Liver (tissue), 9 donors: ENCODE results near the gene MRPL44. TPM values are rescaled to one million over a fixed set of nuclear protein-coding genes. Genes with fewer than 3 reads are reported as not detected.

Experiments used
- DNase-seq: peaks from one replicate; pipeline ENCODE4 v3.0.0-alpha.2; 2017; ENCODE audit warnings: low spot score
- H3K27ac ChIP-seq, 2 donors: one replicate each; pipeline ENCODE4 v1.7.0; 2013; ENCODE audit warnings: inconsistent platforms in 2 of 2, low read length in 2 of 2, control low read depth in 1 of 2, low read depth in 1 of 2, mild to moderate bottlenecking in 1 of 2
- H3K27me3 ChIP-seq, 4 donors: one replicate each; pipeline versions ENCODE4 v1.6.1 to v1.7.0; 2013; ENCODE audit warnings: low read length in 3 of 4, inconsistent platforms in 1 of 4, mild to moderate bottlenecking in 1 of 4, moderate library complexity in 1 of 4; ENCODE audit not compliant: control insufficient read depth in 4 of 4, insufficient read depth in 4 of 4
- H3K36me3 ChIP-seq, 4 donors: one replicate each; pipeline versions ENCODE4 v1.6.1 to v1.7.0; 2013; ENCODE audit warnings: low read length in 3 of 4, mild to moderate bottlenecking in 3 of 4, low read depth in 1 of 4, moderate library complexity in 1 of 4; ENCODE audit not compliant: control insufficient read depth in 4 of 4, insufficient read depth in 3 of 4
- H3K4me1 ChIP-seq, 4 donors: one replicate each; pipeline versions ENCODE4 v1.6.1 to v1.7.0; 2013; ENCODE audit warnings: low read length in 3 of 4, mild to moderate bottlenecking in 3 of 4, moderate library complexity in 1 of 4; ENCODE audit not compliant: control insufficient read depth in 4 of 4, insufficient read depth in 4 of 4
- H3K4me3 ChIP-seq, 3 donors: one replicate each; pipeline versions ENCODE4 v1.6.1 to v1.7.0; 2013; ENCODE audit warnings: low read length in 3 of 3, control low read depth in 1 of 3, low read depth in 1 of 3, mild to moderate bottlenecking in 1 of 3
- H3K9ac ChIP-seq, 2 donors: one replicate each; pipeline ENCODE4 v1.7.0; 2013; ENCODE audit warnings: low read length in 2 of 2, mild to moderate bottlenecking in 2 of 2, moderate library complexity in 2 of 2, control low read depth in 1 of 2, low read depth in 1 of 2
- H3K9me3 ChIP-seq, 4 donors: one replicate each; pipeline versions ENCODE4 v1.6.1 to v1.7.0; 2013; ENCODE audit warnings: low read length in 3 of 4; ENCODE audit not compliant: control insufficient read depth in 4 of 4
- EGR1 ChIP-seq, 2 donors: IDR thresholded peaks; 2 replicates each; pipeline ENCODE4 v1.6.1; 2016 to 2018; ENCODE audit warnings: antibody characterized with exemption in 2 of 2, low read depth in 2 of 2
- FOXA1 ChIP-seq: IDR thresholded peaks from 2 replicates; pipeline ENCODE4 v1.6.1; 2016; ENCODE audit warnings: antibody characterized with exemption
- FOXA2 ChIP-seq: IDR thresholded peaks from 2 replicates; pipeline ENCODE4 v1.6.1; 2016; ENCODE audit warnings: antibody characterized with exemption
- GABPA ChIP-seq, 2 donors: IDR thresholded peaks in 1 of 2; conservative IDR thresholded peaks in 1 of 2; 2 replicates each; pipeline ENCODE4 v1.6.1; 2016; ENCODE audit warnings: antibody characterized with exemption in 2 of 2, mild to moderate bottlenecking in 1 of 2, moderate library complexity in 1 of 2
- HNF4A ChIP-seq, 2 donors: conservative IDR thresholded peaks; 2 replicates each; pipeline ENCODE4 v1.6.1; 2016; ENCODE audit warnings: antibody characterized with exemption in 2 of 2, mild to moderate bottlenecking in 2 of 2
- HNF4G ChIP-seq: IDR thresholded peaks from 2 replicates; pipeline ENCODE4 v1.6.1; 2016; ENCODE audit warnings: antibody characterized with exemption
- JUND ChIP-seq, 2 donors: IDR thresholded peaks; 2 replicates each; pipeline ENCODE4 v1.6.1; 2016; ENCODE audit warnings: antibody characterized with exemption in 2 of 2
- NR2F2 ChIP-seq: IDR thresholded peaks from 2 replicates; pipeline ENCODE4 v1.6.1; 2016; ENCODE audit warnings: antibody characterized with exemption
- RAD21 ChIP-seq, 2 donors: IDR thresholded peaks; 2 replicates each; pipeline ENCODE4 v1.6.1; 2016; ENCODE audit warnings: antibody characterized with exemption in 2 of 2, mild to moderate bottlenecking in 2 of 2
- RXRA ChIP-seq, 2 donors: IDR thresholded peaks; 2 replicates each; pipeline ENCODE4 v1.6.1; 2017 to 2018; ENCODE audit warnings: antibody characterized with exemption in 2 of 2, mild to moderate bottlenecking in 1 of 2
- SP1 ChIP-seq: IDR thresholded peaks from 2 replicates; pipeline ENCODE4 v1.6.1; 2018; ENCODE audit warnings: antibody characterized with exemption, mild to moderate bottlenecking
- TAF1 ChIP-seq: conservative IDR thresholded peaks from 2 replicates; pipeline ENCODE4 v1.6.1; 2016; ENCODE audit warnings: antibody characterized with exemption, mild to moderate bottlenecking
- YY1 ChIP-seq: IDR thresholded peaks from 2 replicates; pipeline ENCODE4 v1.6.1; 2016; ENCODE audit warnings: antibody characterized with exemption, mild to moderate bottlenecking
- WGBS: extraction: QIAGEN DNeasy Blood & Tissue Kit; methylation state at CpG from one replicate; pipeline ENCODE4 v1.1.7; 2013; 5-methylcytosine and 5-hydroxymethylcytosine counted together
- polyA plus RNA-seq, 2 donors: library from polyadenylated mRNA; stranded (reverse) in 1 of 2; unstranded in 1 of 2; fragments of 200-250 nt in 1 of 2; fragments of >200 nt in 1 of 2; fragmentation: Nextera tagmentation in 1 of 2; extraction: Ambion mirVana in 1 of 2; gene quantifications; one replicate each; pipeline versions ENCODE4 v1.2.1 to v1.2.3, GENCODE V29; 2013 to 2015
- total RNA-seq, 2 donors: library from RNA; depleted of rRNA; stranded (reverse); fragments of >200 nt; gene quantifications; one replicate each; pipeline ENCODE4 v1.2.3, GENCODE V29; 2014
- TF ChIP-seq, protein P1 (sequence below): fragments of 150-350 bp; IDR thresholded peaks from 2 replicates; pipeline ENCODE4 v1.5.1; 2017; ENCODE audit warnings: improper control_type of control experiment, low read depth, low read length; ENCODE audit not compliant: missing input control
- TF ChIP-seq, protein P2 (sequence below): IDR thresholded peaks from 2 replicates; pipeline ENCODE4 v1.6.1; 2016; ENCODE audit warnings: antibody characterized with exemption
- TF ChIP-seq, protein P3 (sequence below): IDR thresholded peaks from 2 replicates; pipeline ENCODE4 v1.6.1; 2016; ENCODE audit warnings: antibody characterized with exemption
- TF ChIP-seq, protein P4 (sequence below): IDR thresholded peaks from 2 replicates; pipeline ENCODE4 v1.6.1; 2016; ENCODE audit warnings: antibody characterized with exemption, mild to moderate bottlenecking
- TF ChIP-seq, protein P5 (sequence below): IDR thresholded peaks from 2 replicates; pipeline ENCODE4 v1.6.1; 2016; ENCODE audit warnings: antibody characterized with exemption
- donor health status: healthy.
- donor health status: healthy.
- donor health status: healthy.
- donor health status: healthy.
- donor health status: healthy.

The MRPL44 gene
- total and polyA plus RNA-seq, 4 donors = 19.0 to 27.8 (median 23.8) TPM

DNA sequence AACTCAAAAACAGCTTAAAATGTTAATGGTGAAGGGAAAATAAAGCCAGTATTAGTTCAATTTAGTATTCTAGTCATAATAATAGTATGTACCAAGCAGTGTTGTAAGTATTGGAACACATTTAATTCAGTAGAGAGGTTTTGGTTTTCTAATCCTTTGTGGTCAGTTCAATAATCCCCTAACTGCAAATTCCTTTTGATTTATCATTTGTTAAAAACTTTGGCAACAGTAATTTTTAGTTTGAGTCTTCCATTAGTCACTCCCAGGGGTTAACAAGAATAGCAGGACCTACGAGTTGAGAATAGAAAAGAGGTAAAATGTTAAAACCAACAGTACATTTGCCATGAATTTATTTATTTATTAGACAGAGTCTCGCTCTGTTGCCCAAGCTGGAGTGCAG is 10.7 kb downstream of the MRPL44 start:
- no peak for DNase-seq
- TF ChIP-seq, protein P1, sequence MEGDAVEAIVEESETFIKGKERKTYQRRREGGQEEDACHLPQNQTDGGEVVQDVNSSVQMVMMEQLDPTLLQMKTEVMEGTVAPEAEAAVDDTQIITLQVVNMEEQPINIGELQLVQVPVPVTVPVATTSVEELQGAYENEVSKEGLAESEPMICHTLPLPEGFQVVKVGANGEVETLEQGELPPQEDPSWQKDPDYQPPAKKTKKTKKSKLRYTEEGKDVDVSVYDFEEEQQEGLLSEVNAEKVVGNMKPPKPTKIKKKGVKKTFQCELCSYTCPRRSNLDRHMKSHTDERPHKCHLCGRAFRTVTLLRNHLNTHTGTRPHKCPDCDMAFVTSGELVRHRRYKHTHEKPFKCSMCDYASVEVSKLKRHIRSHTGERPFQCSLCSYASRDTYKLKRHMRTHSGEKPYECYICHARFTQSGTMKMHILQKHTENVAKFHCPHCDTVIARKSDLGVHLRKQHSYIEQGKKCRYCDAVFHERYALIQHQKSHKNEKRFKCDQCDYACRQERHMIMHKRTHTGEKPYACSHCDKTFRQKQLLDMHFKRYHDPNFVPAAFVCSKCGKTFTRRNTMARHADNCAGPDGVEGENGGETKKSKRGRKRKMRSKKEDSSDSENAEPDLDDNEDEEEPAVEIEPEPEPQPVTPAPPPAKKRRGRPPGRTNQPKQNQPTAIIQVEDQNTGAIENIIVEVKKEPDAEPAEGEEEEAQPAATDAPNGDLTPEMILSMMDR = no peak
- TF ChIP-seq, protein P2, sequence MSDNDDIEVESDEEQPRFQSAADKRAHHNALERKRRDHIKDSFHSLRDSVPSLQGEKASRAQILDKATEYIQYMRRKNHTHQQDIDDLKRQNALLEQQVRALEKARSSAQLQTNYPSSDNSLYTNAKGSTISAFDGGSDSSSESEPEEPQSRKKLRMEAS = no peak
- TF ChIP-seq FOXA1 (no peak), GABPA (IDR thresholded peaks at IDR 0.05 in 1 of 2, conservative IDR thresholded peaks at IDR 0.05 in 1 of 2) (no peak), SP1 (no peak), HNF4A (conservative IDR thresholded peaks at IDR 0.05) (no peak), RXRA (IDR thresholded peaks at IDR 0.05) (no peak), FOXA2 (no peak), RAD21 (IDR thresholded peaks at IDR 0.05) (no peak), HNF4G (no peak), EGR1 (IDR thresholded peaks at IDR 0.05; ENCODE audit: low read depth in 2 of 2) (no peak), NR2F2 (no peak), JUND (IDR thresholded peaks at IDR 0.05) (no peak), YY1 (no peak), TAF1 (no peak)
- TF ChIP-seq, protein P3, sequence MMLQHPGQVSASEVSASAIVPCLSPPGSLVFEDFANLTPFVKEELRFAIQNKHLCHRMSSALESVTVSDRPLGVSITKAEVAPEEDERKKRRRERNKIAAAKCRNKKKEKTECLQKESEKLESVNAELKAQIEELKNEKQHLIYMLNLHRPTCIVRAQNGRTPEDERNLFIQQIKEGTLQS = no peak
- TF ChIP-seq, protein P4, sequence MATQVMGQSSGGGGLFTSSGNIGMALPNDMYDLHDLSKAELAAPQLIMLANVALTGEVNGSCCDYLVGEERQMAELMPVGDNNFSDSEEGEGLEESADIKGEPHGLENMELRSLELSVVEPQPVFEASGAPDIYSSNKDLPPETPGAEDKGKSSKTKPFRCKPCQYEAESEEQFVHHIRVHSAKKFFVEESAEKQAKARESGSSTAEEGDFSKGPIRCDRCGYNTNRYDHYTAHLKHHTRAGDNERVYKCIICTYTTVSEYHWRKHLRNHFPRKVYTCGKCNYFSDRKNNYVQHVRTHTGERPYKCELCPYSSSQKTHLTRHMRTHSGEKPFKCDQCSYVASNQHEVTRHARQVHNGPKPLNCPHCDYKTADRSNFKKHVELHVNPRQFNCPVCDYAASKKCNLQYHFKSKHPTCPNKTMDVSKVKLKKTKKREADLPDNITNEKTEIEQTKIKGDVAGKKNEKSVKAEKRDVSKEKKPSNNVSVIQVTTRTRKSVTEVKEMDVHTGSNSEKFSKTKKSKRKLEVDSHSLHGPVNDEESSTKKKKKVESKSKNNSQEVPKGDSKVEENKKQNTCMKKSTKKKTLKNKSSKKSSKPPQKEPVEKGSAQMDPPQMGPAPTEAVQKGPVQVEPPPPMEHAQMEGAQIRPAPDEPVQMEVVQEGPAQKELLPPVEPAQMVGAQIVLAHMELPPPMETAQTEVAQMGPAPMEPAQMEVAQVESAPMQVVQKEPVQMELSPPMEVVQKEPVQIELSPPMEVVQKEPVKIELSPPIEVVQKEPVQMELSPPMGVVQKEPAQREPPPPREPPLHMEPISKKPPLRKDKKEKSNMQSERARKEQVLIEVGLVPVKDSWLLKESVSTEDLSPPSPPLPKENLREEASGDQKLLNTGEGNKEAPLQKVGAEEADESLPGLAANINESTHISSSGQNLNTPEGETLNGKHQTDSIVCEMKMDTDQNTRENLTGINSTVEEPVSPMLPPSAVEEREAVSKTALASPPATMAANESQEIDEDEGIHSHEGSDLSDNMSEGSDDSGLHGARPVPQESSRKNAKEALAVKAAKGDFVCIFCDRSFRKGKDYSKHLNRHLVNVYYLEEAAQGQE = no peak
- TF ChIP-seq, protein P5, sequence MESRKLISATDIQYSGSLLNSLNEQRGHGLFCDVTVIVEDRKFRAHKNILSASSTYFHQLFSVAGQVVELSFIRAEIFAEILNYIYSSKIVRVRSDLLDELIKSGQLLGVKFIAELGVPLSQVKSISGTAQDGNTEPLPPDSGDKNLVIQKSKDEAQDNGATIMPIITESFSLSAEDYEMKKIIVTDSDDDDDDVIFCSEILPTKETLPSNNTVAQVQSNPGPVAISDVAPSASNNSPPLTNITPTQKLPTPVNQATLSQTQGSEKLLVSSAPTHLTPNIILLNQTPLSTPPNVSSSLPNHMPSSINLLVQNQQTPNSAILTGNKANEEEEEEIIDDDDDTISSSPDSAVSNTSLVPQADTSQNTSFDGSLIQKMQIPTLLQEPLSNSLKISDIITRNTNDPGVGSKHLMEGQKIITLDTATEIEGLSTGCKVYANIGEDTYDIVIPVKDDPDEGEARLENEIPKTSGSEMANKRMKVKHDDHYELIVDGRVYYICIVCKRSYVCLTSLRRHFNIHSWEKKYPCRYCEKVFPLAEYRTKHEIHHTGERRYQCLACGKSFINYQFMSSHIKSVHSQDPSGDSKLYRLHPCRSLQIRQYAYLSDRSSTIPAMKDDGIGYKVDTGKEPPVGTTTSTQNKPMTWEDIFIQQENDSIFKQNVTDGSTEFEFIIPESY = no peak
- Histone ChIP-seq H3K36me3 (peaks cover 6 to 35% (median 21%) of the 10 kb centered on the region in 4 donors), H3K27me3 (no peaks in the 10 kb centered on the region), H3K9me3 (no peaks in the 10 kb centered on the region), H3K27ac (no peak overlapping the region), H3K4me1 (peaks cover 0 to 3% (median 1%) of the 10 kb centered on the region in 4 donors), H3K9ac (no peak overlapping the region), H3K4me3 (no peak overlapping the region)
- WGBS = 88% methylated on average over 2 of the region's 2 CpGs
